HepG2 (cell line): ENCODE measurements around the gene HES1. TPM values are rescaled to one million over a fixed set of nuclear protein-coding genes. Genes with fewer than 3 reads are reported as not detected.

Experiments
- CREM ChIP-seq, 2 experiments: sonication (generic) in 1 of 2; formaldehyde crosslinking in 1 of 2; IDR thresholded peaks; 2 replicates each; pipeline versions ENCODE4 v1.4.0 to v1.6.1; 2016 to 2020; ENCODE audit warnings: antibody characterized with exemption in 1 of 2, mild to moderate bottlenecking in 1 of 2, missing genetic modification reagents in 1 of 2
- DNMT1 ChIP-seq: sonication (generic); formaldehyde crosslinking; IDR thresholded peaks from 2 replicates; pipeline ENCODE4 v1.5.1; 2020; ENCODE audit warnings: mild to moderate bottlenecking, missing genetic modification reagents
- DR1 ChIP-seq: sonication (generic); formaldehyde crosslinking; IDR thresholded peaks from 2 replicates; pipeline ENCODE4 v1.8.0; 2021; ENCODE audit warnings: mild to moderate bottlenecking, missing genetic modification reagents, inconsistent platforms
- FOXA1 ChIP-seq, 2 experiments: fragments of 450-650 bp in 1 of 2; sonication (generic) in 1 of 2; formaldehyde crosslinking in 1 of 2; IDR thresholded peaks; 2 replicates each; pipeline versions ENCODE4 v1.4.0 to v1.6.1; 2016 to 2020; ENCODE audit warnings: missing genetic modification reagents in 1 of 2
- HNRNPL ChIP-seq: fragments of 200-400 bp; formaldehyde crosslinking; IDR thresholded peaks from 2 replicates; pipeline ENCODE4 v1.6.1; 2017; ENCODE audit warnings: mild to moderate bottlenecking, low read depth, low read length
- NCOA5 ChIP-seq: sonication (generic); formaldehyde crosslinking; IDR thresholded peaks from 2 replicates; pipeline ENCODE4 v1.4.0; 2020; ENCODE audit warnings: missing genetic modification reagents
- PHF8 ChIP-seq: sonication (generic); formaldehyde crosslinking; IDR thresholded peaks from 2 replicates; pipeline ENCODE4 v1.5.0; 2020; ENCODE audit warnings: missing genetic modification reagents
- RFX1 ChIP-seq: fragments of 450-650 bp; IDR thresholded peaks from 2 replicates; pipeline ENCODE4 v1.6.1; 2017
- TRIM24 ChIP-seq: sonication (generic); formaldehyde crosslinking; IDR thresholded peaks from 2 replicates; pipeline ENCODE4 v1.8.0; 2022; ENCODE audit warnings: mild to moderate bottlenecking, missing genetic modification reagents
- ZBTB38 ChIP-seq: sonication (generic); formaldehyde crosslinking; IDR thresholded peaks from 2 replicates; pipeline ENCODE4 v1.5.1; 2020; ENCODE audit warnings: mild to moderate bottlenecking, missing genetic modification reagents
- ZNF260 ChIP-seq: sonication (generic); formaldehyde crosslinking; IDR thresholded peaks from 2 replicates; pipeline ENCODE4 v1.4.0; 2020; ENCODE audit warnings: missing genetic modification reagents, low read depth, mild to moderate bottlenecking, borderline replicate concordance
- ZNF282 ChIP-seq: fragments of 450-650 bp; IDR thresholded peaks from 2 replicates; pipeline ENCODE4 v1.6.1; 2018; ENCODE audit not compliant: partially characterized antibody
- ZNF430 ChIP-seq: sonication (generic); formaldehyde crosslinking; IDR thresholded peaks from 2 replicates; pipeline ENCODE4 v1.9.0; 2021; ENCODE audit warnings: mild to moderate bottlenecking, missing genetic modification reagents
- ZNF460 ChIP-seq: sonication (generic); formaldehyde crosslinking; IDR thresholded peaks from 2 replicates; pipeline ENCODE4 v1.5.1; 2020; ENCODE audit warnings: missing genetic modification reagents, mild to moderate bottlenecking, borderline replicate concordance
- ZNF530 ChIP-seq: sonication (generic); formaldehyde crosslinking; IDR thresholded peaks from 2 replicates; pipeline ENCODE4 v1.5.0; 2020; ENCODE audit warnings: low read depth, mild to moderate bottlenecking, missing genetic modification reagents
- ZNF543 ChIP-seq: sonication (generic); formaldehyde crosslinking; IDR thresholded peaks from 2 replicates; pipeline ENCODE4 v1.4.0; 2020; ENCODE audit warnings: mild to moderate bottlenecking, missing genetic modification reagents
- ZNF605 ChIP-seq: sonication (generic); formaldehyde crosslinking; IDR thresholded peaks from 2 replicates; pipeline ENCODE4 v1.8.0; 2022; ENCODE audit warnings: mild to moderate bottlenecking, missing genetic modification reagents
- ZNF737 ChIP-seq: sonication (generic); formaldehyde crosslinking; IDR thresholded peaks from 2 replicates; pipeline ENCODE4 v1.5.0; 2020; ENCODE audit warnings: missing genetic modification reagents, mild to moderate bottlenecking, borderline replicate concordance
- ZNF780A ChIP-seq: sonication (generic); formaldehyde crosslinking; IDR thresholded peaks from 2 replicates; pipeline ENCODE4 v1.8.0; 2022; ENCODE audit warnings: mild to moderate bottlenecking, missing genetic modification reagents, moderate library complexity
- ZNF792 ChIP-seq: IDR thresholded peaks from 2 replicates; pipeline ENCODE4 v1.6.1; 2016
- polyA plus RNA-seq, 8 experiments: library from polyadenylated mRNA; depleted of rRNA in 3 of 8; stranded (reverse) in 7 of 8; unstranded in 1 of 8; fragments of >200 nt; fragmentation: Illumina TruSeq in 4 of 8; extraction: Trizol in 4 of 8; gene quantifications; 2 replicates each; pipeline versions ENCODE4 v1.2.1 to v1.2.3, GENCODE V29; 2011 to 2016; ENCODE audit warnings: low read depth in 4 of 8, missing spikeins in 1 of 8, mixed read lengths in 1 of 8; ENCODE audit not compliant: insufficient read depth in 1 of 8
- total RNA-seq, 5 experiments: library from RNA; depleted of rRNA; stranded (reverse); fragments of >200 nt; fragmentation: Illumina TruSeq; extraction: Trizol; gene quantifications; 2 replicates each; pipeline ENCODE4 v1.2.3, GENCODE V29; 2016; ENCODE audit warnings: low read depth in 1 of 5
- TF ChIP-seq, protein P1 (sequence below): sonication (generic); formaldehyde crosslinking; IDR thresholded peaks from 2 replicates; pipeline ENCODE4 v1.4.0; 2020; ENCODE audit warnings: missing genetic modification reagents
- TF ChIP-seq, protein P2 (sequence below): IDR thresholded peaks from 2 replicates; pipeline ENCODE4 v1.6.1; 2016; ENCODE audit warnings: mild to moderate bottlenecking, missing biosample characterization, missing genetic modification reagents
- TF ChIP-seq, protein P3 (sequence below): sonication (generic); formaldehyde crosslinking; IDR thresholded peaks from 2 replicates; pipeline ENCODE4 v1.4.0; 2020; ENCODE audit warnings: low read depth, mild to moderate bottlenecking, missing genetic modification reagents
- TF ChIP-seq, protein P4 (sequence below): sonication (generic); formaldehyde crosslinking; conservative IDR thresholded peaks from 2 replicates; pipeline ENCODE4 v1.4.0; 2020; ENCODE audit warnings: missing genetic modification reagents
- TF ChIP-seq, protein P5 (sequence below): sonication (generic); formaldehyde crosslinking; IDR thresholded peaks from 2 replicates; pipeline ENCODE4 v1.4.0; 2020; ENCODE audit warnings: mild to moderate bottlenecking, missing genetic modification reagents

HES1 gene
- total and polyA plus RNA-seq, 2 of the 13 experiments (the other 11 are each of a cell fraction or from before 2014, with no cell fraction given): 15.4 to 19.8 TPM

DNA sequence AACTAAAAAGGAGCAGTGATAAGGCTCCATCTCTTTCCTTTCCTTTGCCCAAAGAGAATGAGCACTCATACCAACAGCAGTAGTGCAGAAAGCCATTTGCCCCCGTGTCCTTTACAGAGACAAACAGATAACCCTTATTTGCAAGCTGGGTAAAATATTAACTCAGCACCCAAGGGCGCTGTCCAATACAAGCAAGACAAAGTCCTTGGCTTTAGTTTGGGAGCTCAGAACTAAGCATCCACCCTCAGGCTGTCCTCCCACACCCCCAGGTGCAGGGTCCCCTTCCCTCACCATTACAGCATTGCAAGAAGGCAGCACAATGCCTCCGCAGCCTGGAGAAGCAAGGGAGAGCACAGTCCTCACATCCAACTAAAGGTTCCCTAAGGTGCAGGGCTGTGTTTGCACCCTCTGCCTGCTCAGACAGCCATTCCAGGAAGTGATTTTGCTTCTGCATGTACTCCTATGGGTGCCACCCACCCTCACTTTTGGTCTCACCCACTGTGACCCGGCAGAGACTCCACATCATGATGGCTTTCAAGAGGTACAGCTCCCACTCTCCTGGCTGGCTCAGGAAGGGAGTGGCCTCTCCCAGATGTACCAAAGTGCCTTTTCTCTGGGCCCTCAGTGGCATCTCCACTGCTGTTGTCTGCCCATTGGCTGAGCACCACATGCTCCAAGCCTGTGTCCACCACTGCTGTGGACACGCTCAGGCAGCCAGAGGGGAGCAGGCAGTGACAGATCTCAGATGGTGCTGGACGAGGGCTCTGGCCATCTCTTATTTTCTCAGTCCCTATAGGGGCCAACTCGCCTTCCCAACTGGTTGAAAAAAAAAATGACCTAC, 34.1 kb upstream of the HES1 start (continued):
- TF ChIP-seq NCOA5 (CRISPR knock-in tag): no peak
- TF ChIP-seq TRIM24 (CRISPR knock-in tag): no peak
- TF ChIP-seq DR1: peak; percentile 48; the same call in 1 of the 2 replicates
- TF ChIP-seq RFX1: no peak
- TF ChIP-seq ZNF737 (CRISPR knock-in tag): no peak
- peak; percentile 38; the same call in 1 of the 2 replicates for TF ChIP-seq PHF8
- 0 out of 2 replicates have a peak, but pooled peaks have one; percentile 50 for TF ChIP-seq CREM (IDR thresholded peaks at IDR 0.05)
- TF ChIP-seq CREM (CRISPR knock-in tag; IDR thresholded peaks at IDR 0.05): no peak
- no peak for TF ChIP-seq ZNF605 (CRISPR knock-in tag)
- TF ChIP-seq ZNF260 (CRISPR knock-in tag): no peak
- TF ChIP-seq, protein P1, sequence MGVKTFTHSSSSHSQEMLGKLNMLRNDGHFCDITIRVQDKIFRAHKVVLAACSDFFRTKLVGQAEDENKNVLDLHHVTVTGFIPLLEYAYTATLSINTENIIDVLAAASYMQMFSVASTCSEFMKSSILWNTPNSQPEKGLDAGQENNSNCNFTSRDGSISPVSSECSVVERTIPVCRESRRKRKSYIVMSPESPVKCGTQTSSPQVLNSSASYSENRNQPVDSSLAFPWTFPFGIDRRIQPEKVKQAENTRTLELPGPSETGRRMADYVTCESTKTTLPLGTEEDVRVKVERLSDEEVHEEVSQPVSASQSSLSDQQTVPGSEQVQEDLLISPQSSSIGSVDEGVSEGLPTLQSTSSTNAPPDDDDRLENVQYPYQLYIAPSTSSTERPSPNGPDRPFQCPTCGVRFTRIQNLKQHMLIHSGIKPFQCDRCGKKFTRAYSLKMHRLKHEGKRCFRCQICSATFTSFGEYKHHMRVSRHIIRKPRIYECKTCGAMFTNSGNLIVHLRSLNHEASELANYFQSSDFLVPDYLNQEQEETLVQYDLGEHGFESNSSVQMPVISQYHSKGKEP (CRISPR knock-in tag): 0 out of 2 replicates have a peak, but pooled peaks have one; percentile 41
- TF ChIP-seq ZNF460 (CRISPR knock-in tag): no peak; the same call in 1 of the 2 replicates
- TF ChIP-seq, protein P2, sequence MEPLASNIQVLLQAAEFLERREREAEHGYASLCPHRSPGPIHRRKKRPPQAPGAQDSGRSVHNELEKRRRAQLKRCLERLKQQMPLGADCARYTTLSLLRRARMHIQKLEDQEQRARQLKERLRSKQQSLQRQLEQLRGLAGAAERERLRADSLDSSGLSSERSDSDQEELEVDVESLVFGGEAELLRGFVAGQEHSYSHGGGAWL (CRISPR knock-in tag): no peak; the same call in 1 of the 2 replicates
- no peak for TF ChIP-seq ZBTB38 (CRISPR knock-in tag)
- TF ChIP-seq HNRNPL: no peak
- TF ChIP-seq FOXA1 (IDR thresholded peaks at IDR 0.05): no peak
- TF ChIP-seq FOXA1 (CRISPR knock-in tag; IDR thresholded peaks at IDR 0.05): peak; percentile 88
- TF ChIP-seq, protein P3, sequence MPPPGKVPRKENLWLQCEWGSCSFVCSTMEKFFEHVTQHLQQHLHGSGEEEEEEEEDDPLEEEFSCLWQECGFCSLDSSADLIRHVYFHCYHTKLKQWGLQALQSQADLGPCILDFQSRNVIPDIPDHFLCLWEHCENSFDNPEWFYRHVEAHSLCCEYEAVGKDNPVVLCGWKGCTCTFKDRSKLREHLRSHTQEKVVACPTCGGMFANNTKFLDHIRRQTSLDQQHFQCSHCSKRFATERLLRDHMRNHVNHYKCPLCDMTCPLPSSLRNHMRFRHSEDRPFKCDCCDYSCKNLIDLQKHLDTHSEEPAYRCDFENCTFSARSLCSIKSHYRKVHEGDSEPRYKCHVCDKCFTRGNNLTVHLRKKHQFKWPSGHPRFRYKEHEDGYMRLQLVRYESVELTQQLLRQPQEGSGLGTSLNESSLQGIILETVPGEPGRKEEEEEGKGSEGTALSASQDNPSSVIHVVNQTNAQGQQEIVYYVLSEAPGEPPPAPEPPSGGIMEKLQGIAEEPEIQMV (CRISPR knock-in tag): peak; percentile 55; the same call in 1 of the 2 replicates
- no peak for TF ChIP-seq DNMT1
- no peak for TF ChIP-seq ZNF780A (CRISPR knock-in tag)
- TF ChIP-seq ZNF530 (CRISPR knock-in tag): no peak
- peak; percentile 35; the same call in 1 of the 2 replicates for TF ChIP-seq ZNF792
- no peak for TF ChIP-seq ZNF282
- TF ChIP-seq, protein P4, sequence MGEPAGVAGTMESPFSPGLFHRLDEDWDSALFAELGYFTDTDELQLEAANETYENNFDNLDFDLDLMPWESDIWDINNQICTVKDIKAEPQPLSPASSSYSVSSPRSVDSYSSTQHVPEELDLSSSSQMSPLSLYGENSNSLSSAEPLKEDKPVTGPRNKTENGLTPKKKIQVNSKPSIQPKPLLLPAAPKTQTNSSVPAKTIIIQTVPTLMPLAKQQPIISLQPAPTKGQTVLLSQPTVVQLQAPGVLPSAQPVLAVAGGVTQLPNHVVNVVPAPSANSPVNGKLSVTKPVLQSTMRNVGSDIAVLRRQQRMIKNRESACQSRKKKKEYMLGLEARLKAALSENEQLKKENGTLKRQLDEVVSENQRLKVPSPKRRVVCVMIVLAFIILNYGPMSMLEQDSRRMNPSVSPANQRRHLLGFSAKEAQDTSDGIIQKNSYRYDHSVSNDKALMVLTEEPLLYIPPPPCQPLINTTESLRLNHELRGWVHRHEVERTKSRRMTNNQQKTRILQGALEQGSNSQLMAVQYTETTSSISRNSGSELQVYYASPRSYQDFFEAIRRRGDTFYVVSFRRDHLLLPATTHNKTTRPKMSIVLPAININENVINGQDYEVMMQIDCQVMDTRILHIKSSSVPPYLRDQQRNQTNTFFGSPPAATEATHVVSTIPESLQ: no peak; the same call in 1 of the 2 replicates
- TF ChIP-seq ZNF543 (CRISPR knock-in tag): 0 out of 2 replicates have a peak, but pooled peaks have one; percentile 70
- no peak for TF ChIP-seq ZNF430 (CRISPR knock-in tag)
- TF ChIP-seq, protein P5, sequence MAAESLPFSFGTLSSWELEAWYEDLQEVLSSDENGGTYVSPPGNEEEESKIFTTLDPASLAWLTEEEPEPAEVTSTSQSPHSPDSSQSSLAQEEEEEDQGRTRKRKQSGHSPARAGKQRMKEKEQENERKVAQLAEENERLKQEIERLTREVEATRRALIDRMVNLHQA (CRISPR knock-in tag): no peak
